ENCODE data around the gene REM2.
"Not testable (repeated sequence)": the region's sequence is repeated elsewhere in the genome, so short reads cannot be mapped to it uniquely, and the experiment has no call there.

The REM2 gene

DNA sequence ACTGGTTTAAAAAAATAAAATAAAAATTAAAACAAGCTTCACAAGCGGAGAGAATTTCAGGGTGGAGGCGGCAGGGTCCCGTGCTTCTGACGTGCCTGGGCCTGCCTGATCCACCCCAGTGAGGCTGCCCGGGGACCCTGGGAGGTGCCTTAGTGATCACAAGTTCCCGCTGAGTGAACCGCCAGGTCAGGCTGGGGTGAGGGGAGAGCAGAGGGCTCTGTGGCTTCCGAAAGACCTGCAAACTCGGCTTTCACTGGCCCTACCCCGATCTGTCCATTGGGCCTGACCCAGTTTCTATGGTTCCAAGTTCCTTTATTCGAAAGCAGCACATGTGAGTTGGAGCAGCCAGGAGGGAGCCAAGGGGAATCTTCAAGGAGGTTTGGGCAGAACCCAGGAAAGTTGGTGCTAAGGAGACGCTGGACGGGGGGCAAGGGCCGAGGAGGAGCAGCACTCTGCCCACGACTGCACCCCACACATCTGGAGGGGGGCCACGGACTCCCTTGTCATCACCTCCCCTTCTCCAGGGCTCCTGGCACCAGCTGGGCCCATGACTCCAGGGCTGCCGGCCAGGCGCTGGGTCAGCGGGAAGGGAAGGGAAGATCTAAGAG lies 33.7 kb upstream of the REM2 start:
- no peak for FAIRE-seq

GRCh38 chr14:22850944-22851764 lies 31.9 kb upstream of the REM2 start:
- no peak for FAIRE-seq

GRCh38 chr14:22852178-22852577 lies 30.8 kb upstream of the REM2 start:
- FAIRE-seq = not testable (repeated sequence)

DNA sequence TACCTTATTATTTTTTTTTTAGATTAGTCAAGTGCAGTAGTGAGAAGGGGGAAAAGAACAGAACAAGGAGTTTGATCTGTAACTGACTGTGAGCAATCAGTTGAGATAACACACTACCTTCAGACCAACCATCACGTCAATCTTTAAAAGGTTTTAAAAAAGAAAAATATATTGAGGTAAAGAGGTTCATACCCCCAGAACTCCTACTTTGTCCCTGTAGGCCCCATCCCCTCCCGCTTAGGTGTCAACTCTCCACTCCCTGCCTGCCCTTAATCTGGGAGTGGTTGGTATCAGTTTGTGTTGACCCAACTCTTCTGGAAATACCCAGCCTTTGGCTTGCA lies 30.5 kb upstream of the REM2 start:
- no peak for FAIRE-seq

DNA sequence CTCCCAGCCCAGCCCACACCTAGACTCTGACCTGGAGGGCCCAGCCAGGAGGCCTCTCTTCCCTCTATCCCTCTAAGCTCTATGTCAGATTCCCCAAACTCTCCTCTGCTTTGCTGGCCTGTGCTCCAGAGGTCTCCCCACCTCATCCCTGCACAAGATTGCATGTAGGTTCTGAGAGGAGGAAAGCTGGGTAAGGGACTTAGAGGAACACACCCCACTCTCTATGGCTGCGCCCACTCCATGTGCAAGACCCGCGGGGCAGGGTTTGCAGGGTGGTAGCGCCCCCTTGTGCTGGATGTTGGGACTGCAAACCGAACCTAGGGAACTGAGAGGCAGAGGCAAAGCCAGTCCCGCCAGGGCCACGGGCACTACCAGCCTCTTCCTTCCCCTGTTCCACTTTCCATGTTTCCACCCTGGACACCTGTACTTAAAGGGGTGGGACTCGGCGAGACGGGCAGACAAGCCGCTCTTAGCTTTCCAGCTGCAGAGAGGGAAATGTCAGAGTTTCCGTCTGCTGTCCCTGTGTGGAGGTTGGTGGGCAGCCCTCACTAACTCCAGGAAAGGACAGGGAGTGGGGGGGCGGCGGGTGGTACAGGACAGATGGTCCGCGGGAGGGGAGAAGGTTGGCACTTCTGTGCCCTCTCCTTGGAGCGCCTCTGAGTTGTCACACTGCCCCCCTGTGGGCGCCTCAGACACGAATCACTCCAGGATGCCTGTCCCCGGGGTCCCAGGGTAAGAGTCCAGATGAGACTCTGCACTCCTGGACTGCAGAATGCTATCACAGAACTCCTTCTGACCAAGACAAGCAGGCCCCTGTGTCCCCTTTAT lies 29.9 kb upstream of the REM2 start:
- FAIRE-seq = no peak

DNA sequence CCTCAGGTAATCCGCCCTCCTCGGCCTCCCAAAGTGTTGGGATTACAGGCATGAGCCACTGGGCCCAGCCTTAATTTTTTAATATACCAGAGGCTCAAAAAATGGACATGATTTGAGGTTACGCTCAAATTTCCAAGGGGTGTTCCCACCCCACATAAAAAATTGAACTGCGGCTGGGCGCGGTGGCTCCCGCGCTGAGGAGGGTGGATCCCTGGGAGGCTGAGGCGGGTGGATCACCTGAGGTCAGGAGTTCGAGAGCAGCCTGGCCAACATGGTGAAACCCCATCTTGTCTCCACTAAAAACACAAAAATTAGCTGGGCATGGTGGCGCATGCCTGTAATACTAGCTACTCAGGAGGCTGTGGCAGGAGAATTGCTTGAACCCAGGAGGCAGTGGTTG lies 28.7 kb upstream of the REM2 start:
- not testable (repeated sequence) for FAIRE-seq

- no peak for FAIRE-seq
These were observed 27.9 kb upstream of the REM2 start for GRCh38 chr14:22854963-22855724.

DNA sequence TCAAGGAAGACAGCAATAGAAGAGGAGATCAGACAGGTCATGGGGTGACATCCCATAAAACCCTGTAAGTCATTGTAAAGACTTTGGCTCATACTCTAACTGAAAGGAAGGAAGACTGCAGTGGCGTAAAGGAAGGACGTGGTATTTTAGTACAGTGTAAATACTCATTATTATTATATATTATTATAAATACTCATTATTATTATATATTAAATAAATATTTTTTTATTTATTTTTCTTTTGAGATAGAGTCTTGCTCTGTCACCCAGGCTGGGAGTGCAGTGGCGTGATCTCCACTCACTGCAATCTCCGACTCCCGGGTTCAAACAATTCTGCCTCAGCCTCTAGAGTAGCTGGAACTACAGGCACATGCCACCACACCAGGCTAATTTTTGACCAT lies 26.6 kb upstream of the REM2 start:
- no peak for FAIRE-seq

DNA sequence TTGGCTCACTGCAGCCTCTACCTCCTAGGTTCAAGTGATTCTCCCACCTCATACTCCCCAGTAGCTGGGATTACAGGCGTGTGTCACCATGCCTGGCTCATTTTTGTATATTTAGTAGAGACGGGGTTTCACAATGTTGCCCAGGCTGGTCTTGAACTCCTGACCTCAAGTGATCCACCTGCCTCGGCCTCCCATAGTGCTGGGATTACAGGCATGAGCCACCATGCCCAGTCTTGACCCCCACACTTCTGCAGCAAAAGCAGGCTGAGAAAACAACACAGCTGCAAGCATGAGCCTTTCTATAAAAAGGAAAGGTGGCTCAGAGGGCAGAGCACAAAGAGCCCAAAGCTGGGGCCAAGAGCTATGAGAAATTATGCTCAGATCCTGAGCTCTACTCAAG lies 22.6 kb upstream of the REM2 start:
- FAIRE-seq = not testable (repeated sequence)

- FAIRE-seq = no peak
These were observed 21.4 kb upstream of the REM2 start for GRCh38 chr14:22861651-22862050.

- no peak for FAIRE-seq
These were observed 18.0 kb upstream of the REM2 start for GRCh38 chr14:22864979-22865378.

DNA sequence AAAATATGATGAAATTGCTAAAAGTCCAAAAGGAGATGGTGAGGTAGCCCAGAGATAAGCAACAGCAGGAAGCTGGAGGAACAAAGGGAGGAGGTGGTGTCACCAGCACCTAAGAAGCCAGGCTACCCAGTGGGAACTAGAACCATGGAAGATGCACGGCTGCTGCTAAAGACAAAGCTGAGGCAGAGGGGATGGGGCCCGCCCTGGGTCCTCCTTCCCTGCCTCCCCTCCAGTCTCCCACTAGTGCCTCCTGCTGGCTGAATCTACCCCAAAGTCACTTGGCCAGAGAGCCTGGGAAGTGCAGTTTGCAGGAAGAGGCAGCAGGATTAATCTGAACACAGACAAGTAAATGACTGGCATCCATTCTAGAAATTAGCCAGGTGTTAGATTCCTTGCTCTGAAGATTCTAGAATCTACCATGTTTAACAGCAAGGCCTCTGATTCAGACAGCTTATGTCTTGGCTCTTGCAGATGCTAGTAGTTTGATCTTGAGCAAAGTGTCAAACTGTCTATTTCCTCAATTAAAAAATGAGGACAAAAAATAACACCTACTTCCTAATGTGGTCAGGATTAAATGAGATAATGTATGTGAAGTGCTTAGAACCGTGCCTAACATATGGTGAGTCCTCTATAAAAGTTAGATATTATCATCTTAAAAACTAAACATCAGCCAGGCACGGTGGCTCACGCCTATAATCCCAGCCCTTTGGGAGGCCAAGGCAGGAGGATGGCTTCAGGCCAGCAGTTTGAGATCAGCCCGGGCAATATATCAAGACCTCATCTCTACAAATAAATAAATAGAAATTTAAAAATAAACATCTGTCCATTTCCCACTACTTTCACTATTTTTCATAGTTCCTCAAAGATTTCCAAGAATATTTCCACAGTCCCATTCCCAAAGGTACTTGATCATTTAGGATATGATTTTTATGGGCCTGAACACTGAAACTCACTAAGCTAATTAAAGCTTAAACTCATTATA lies 17.3 kb upstream of the REM2 start:
- FAIRE-seq = no peak

DNA sequence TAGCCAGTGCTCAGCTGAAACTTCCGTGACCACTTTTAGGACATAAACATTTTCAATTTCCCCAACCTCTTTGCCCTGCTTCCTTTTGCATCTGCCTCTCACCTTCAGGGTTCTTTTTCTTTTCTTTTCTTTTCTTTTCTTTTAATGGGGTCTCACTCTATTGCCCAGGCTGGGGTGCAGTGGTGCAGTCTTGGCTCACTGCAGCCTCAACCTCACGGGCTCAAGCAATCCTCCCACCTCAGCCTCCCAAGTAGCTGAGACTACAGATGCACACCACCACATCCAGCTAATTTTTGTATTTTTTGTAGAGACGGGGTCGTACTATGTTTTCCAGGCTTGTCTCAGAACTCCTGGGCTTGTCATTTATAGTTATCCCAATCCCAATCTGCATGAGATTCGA lies 16.1 kb upstream of the REM2 start:
- no peak for FAIRE-seq

- no peak for FAIRE-seq
These were observed 12.2 kb upstream of the REM2 start for GRCh38 chr14:22870811-22871223.

DNA sequence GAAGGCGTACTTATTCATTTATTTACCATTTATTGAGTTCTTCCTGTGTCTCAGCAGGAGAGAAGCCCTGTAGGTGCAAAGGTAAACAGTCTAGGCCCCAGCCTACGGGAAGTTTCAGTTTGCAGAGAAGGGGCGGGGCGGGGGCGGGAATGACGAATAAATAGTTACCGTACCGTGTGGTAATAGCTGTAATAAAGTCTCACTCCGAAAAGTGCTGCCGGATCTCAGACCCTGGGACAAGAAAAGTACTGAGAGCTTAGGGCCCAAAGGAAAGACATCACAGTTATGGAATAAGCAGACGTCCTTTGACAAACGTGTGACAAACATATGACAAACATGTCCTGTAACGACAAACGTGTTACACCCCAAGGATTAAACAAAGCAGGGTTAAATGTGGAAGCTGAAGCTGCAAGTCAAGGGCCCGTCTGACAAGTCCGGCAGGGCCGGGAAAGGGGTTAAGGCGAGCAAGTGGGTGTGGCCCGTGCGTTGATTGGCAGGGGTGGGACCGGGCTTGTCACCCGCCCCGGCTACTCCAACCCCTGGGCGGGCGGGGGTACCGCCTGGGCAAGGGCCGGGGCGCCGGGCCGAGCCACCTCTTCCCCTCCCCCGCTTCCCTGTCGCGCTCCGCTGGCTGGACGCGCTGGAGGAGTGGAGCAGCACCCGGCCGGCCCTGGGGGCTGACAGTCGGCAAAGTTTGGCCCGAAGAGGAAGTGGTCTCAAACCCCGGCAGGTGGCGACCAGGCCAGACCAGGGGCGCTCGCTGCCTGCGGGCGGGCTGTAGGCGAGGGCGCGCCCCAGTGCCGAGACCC lies 11.6 kb upstream of the REM2 start, which contains the start of gene LRP10:
LRP10 (plus strand) TSS at position 517 of the 809 bp plus-strand sequence. CDS start 564 bp downstream, outside the sequence.
- no peak for FAIRE-seq

GRCh38 chr14:22872033-22872832 lies 10.8 kb upstream of the REM2 start:
- no peak for FAIRE-seq

DNA sequence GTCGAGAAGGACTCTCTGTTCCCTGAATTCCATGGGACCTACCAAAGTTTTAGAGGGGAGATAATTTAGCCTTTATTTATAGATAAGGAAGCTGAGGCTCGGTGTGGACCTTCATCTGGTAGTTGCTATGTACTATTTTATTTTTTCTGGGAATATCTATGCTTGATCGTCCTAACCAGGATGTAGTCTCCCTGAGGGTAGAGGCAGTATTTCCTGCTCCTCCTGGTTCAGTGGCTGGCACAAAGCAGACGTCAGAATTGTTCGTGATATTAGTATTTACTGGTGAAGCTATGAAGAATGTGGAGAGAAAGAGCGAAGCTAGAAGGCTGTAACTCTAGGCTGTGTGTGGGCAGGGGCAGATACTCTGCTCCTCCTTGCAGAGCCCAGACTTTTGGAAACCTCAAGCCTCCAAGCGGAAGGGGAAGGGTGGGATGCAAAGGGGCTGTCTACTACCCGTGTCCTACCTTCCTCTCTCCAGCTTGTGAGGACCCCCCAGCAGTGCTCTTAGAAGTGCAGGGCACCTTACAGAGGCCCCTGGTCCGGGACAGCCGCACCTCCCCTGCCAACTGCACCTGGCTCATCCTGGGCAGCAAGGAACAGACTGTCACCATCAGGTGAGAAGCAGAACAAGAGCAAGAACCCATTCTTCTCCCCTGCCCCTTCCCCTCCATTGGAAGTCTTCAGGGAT lies 10.0 kb upstream of the REM2 start:
- no peak for FAIRE-seq

DNA sequence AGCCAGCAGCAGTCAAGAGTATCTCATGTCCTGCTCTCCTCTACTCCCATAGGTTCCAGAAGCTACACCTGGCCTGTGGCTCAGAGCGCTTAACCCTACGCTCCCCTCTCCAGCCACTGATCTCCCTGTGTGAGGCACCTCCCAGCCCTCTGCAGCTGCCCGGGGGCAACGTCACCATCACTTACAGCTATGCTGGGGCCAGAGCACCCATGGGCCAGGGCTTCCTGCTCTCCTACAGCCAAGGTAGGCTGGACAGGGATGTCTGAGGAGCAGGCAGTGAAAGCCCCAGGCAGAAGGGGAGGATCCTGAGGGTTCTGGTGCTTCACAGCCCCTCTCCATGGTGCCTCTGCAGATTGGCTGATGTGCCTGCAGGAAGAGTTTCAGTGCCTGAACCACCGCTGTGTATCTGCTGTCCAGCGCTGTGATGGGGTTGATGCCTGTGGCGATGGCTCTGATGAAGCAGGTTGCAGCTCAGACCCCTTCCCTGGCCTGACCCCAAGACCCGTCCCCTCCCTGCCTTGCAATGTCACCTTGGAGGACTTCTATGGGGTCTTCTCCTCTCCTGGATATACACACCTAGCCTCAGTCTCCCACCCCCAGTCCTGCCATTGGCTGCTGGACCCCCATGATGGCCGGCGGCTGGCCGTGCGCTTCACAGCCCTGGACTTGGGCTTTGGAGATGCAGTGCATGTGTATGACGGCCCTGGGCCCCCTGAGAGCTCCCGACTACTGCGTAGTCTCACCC lies 7.8 kb upstream of the REM2 start:
- no peak for FAIRE-seq
